KMS-11 (cell line): ENCODE results near the gene DIRAS1.
"Not testable (repeated sequence)": the region's sequence is repeated elsewhere in the genome, so short reads cannot be mapped to it uniquely, and the experiment has no call there.

Experiments
- H2AFZ ChIP-seq: fragments of 200-600 bp; sonication (generic); 2 replicates; pipeline ENCODE4 v1.6.1; 2016; ENCODE audit warnings: antibody characterized with exemption, mixed run types, low read depth
- H3K27ac ChIP-seq: fragments of 200-600 bp; sonication (generic); 2 replicates; pipeline ENCODE4 v1.6.1; 2016; ENCODE audit warnings: mild to moderate bottlenecking, mixed run types
- H3K27me3 ChIP-seq: fragments of 200-600 bp; sonication (generic); 2 replicates; pipeline ENCODE4 v1.6.1; 2017; ENCODE audit warnings: mild to moderate bottlenecking, low read depth, mixed run types, moderate library complexity; ENCODE audit not compliant: insufficient read depth
- H3K36me3 ChIP-seq: fragments of 200-600 bp; sonication (generic); 2 replicates; pipeline ENCODE4 v1.6.1; 2017; ENCODE audit warnings: mild to moderate bottlenecking, mixed run types; ENCODE audit not compliant: insufficient read depth
- H3K4me1 ChIP-seq: fragments of 200-600 bp; sonication (generic); 2 replicates; pipeline ENCODE4 v1.6.1; 2016; ENCODE audit warnings: mild to moderate bottlenecking, low read depth, mixed run types; ENCODE audit not compliant: poor library complexity, severe bottlenecking
- H3K4me2 ChIP-seq: fragments of 200-600 bp; sonication (generic); 2 replicates; pipeline ENCODE4 v1.7.0; 2016; ENCODE audit warnings: mild to moderate bottlenecking, mixed run types
- H3K4me3 ChIP-seq: fragments of 200-600 bp; sonication (generic); IDR thresholded peaks from 2 replicates; pipeline ENCODE4 v1.6.1; 2017; ENCODE audit warnings: low read depth, low read length, mixed read lengths; ENCODE audit not compliant: insufficient read depth
- H3K79me2 ChIP-seq: fragments of 200-600 bp; sonication (generic); 2 replicates; pipeline ENCODE4 v1.6.1; 2016; ENCODE audit warnings: low read depth, mixed run types; ENCODE audit not compliant: insufficient read depth
- H3K9ac ChIP-seq: fragments of 200-600 bp; sonication (generic); 2 replicates; pipeline ENCODE4 v1.6.1; 2016; ENCODE audit warnings: mild to moderate bottlenecking, mixed run types
- H4K20me1 ChIP-seq: fragments of 200-600 bp; sonication (generic); 2 replicates; pipeline ENCODE4 v1.6.1; 2016; ENCODE audit warnings: mild to moderate bottlenecking, mixed run types; ENCODE audit not compliant: insufficient read depth
- TF ChIP-seq, protein P1 (sequence below): fragments of 200-600 bp; sonication (generic); conservative IDR thresholded peaks from 2 replicates; pipeline ENCODE4 v1.6.1; 2017; ENCODE audit warnings: low read depth, mild to moderate bottlenecking, antibody characterized with exemption, low read length, moderate library complexity, mixed read lengths

The DIRAS1 gene

DNA sequence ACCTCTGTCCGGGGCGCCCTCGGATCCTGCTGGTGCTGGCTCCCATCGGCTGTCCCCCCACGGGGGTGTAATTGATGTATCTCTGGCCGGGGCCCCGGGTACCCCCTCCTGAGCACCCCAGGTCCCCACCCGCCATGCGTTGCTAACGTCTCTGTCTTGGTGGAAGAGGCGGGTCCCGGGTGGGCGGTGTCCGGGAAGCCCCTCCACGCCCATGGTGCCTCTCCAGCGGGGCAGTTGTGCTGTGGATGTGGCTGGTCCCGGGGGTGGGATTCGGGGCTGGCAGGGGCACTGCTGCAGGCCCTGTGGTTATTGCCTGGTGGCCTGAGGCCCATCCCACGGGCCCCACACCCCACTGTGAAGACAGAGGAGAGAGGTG is 4.9 kb downstream of the DIRAS1 start:
- H3K4me1 ChIP-seq: no peaks in the 10 kb centered on the region
- H4K20me1 ChIP-seq: no peaks in the 10 kb centered on the region
- H3K27me3 ChIP-seq: 0 out of 2 replicates have a peak, but pooled peaks cover 3% of the 10 kb centered on the region
- no peaks in the 10 kb centered on the region for H3K36me3 ChIP-seq
- no peak overlapping the region for H3K27ac ChIP-seq
- no peak overlapping the region for H3K9ac ChIP-seq
- H3K4me2 ChIP-seq: no peak overlapping the region
- H3K79me2 ChIP-seq: no peaks in the 10 kb centered on the region
- no peak overlapping the region for H2AFZ ChIP-seq
- H3K4me3 ChIP-seq: no peak overlapping the region
- TF ChIP-seq, protein P1, sequence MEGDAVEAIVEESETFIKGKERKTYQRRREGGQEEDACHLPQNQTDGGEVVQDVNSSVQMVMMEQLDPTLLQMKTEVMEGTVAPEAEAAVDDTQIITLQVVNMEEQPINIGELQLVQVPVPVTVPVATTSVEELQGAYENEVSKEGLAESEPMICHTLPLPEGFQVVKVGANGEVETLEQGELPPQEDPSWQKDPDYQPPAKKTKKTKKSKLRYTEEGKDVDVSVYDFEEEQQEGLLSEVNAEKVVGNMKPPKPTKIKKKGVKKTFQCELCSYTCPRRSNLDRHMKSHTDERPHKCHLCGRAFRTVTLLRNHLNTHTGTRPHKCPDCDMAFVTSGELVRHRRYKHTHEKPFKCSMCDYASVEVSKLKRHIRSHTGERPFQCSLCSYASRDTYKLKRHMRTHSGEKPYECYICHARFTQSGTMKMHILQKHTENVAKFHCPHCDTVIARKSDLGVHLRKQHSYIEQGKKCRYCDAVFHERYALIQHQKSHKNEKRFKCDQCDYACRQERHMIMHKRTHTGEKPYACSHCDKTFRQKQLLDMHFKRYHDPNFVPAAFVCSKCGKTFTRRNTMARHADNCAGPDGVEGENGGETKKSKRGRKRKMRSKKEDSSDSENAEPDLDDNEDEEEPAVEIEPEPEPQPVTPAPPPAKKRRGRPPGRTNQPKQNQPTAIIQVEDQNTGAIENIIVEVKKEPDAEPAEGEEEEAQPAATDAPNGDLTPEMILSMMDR: no peak

DNA sequence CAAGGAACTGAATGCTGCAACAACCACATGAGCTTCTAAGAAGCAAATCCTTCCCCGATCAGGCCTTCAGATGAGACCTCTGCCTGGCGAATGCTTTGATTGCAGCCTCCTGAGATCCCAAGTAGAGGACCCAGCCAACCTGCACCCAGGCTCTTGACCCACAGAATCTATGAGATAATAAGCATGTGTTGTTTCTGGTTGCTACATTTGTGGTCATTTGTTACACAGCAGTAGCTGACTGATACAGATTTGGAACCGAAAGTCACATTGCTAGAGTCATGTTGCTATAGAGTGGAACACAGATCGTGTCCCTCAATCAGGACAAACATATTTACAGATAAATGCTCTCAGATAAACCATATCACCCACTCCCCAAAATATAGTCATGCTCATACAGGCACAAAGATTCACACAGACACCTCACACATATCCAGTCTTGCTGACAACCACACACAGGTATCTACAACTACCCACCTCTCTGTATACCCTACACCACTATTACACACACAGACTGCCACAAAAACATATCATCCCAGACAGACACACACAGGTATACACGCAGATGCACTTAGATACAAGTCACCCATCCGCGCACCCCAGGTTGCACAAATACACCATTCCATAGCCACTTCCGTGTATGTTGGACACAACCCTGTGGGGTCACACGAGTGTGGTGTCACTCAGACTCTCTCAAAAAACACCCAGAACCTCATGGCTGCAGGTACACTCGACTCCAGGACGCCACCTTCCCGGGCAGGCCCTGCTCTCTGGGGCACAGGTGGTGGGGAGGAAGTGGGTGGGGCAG is 5.5 kb downstream of the DIRAS1 start:
- Histone ChIP-seq H3K4me2 (no peak overlapping the region), H3K4me1 (no peaks in the 10 kb centered on the region), H3K27ac (no peak overlapping the region), H4K20me1 (no peaks in the 10 kb centered on the region), H3K9ac (no peak overlapping the region), H3K4me3 (no peak overlapping the region), H3K27me3 (0 out of 2 replicates have a peak, but pooled peaks cover 3% of the 10 kb centered on the region), H3K36me3 (no peaks in the 10 kb centered on the region), H3K79me2 (no peaks in the 10 kb centered on the region), H2AFZ (no peak overlapping the region)
- TF ChIP-seq, protein P1: no peak

DNA sequence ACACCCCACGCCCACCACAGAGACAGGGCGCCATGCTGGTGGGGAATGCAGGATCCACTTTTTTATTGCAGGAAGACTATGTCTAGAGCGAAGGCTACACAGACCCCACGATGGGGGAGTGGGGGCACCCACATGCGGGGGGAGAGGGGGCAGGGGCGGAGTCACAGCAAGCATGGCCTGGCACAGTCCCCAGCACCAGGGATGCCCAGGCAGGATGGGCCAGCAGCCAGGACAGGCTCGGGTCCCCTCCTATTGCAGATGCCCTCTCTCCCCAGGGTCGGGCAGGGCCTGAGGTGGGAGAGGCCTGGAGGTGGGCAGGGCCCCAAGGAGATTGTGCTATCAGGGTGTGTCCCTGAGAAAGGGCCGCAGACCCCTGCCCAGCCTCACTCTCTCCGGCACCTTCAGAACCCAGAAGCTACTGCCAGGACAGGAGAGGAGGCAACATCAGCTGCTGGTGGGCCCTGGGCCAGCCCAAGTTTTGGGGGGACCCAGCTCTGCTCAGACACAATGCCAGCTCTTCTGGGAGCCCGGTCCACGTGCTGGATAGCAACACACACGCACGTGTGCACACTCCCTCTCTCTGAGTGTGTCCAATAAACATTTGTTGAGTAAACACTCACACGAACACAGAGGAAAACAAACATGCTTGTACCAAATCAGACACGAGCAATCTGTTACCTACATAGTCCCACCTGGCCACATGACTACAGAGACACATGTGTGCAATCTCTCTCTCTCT is 6.5 kb downstream of the DIRAS1 start:
- Histone ChIP-seq H3K4me3 (no peak overlapping the region), H4K20me1 (no peaks in the 10 kb centered on the region), H3K27me3 (0 out of 2 replicates have a peak, but pooled peaks cover 3% of the 10 kb centered on the region), H3K79me2 (no peaks in the 10 kb centered on the region), H3K27ac (no peak overlapping the region), H3K36me3 (no peaks in the 10 kb centered on the region), H3K4me1 (no peaks in the 10 kb centered on the region), H3K9ac (no peak overlapping the region), H2AFZ (no peak overlapping the region), H3K4me2 (no peak overlapping the region)
- TF ChIP-seq, protein P1: no peak

DNA sequence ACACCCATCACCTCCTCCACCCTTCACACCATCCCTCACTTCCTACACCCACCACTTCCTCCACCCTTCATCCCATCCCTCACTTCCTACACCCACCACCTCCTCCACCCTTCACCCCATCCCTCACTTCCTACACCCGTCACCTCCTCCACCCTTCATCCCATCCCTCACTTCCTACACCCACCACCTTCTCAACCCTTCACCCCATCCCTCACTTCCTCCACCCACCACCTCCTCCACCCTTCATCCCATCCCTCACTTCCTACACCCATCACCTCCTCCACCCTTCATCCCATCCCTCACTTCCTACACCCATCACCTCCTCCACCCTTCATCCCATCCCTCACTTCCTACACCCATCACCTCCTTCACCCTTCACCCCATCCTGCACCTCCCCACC is 7.1 kb downstream of the DIRAS1 start:
- H4K20me1 ChIP-seq, H3K9ac ChIP-seq, H2AFZ ChIP-seq, H3K4me2 ChIP-seq, H3K4me3 ChIP-seq, H3K4me1 ChIP-seq, H3K36me3 ChIP-seq, H3K79me2 ChIP-seq, H3K27ac ChIP-seq, H3K27me3 ChIP-seq: not testable (repeated sequence)

DNA sequence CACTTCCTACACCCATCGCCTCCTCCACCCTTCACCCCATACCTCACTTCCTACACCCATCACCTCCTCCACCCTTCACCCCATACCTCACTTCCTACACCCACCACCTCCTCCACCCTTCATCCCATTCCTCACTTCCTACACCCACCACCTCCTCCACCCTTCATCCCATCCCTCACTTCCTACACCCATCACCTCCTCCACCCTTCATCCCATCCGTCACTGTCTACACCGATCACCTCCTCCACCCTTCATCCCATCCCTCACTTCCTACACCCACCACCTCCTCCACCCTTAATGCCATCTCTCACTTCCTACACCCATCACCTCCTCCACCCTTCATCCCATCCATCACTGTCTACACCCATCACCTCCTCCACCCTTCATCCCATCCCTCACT is 8.0 kb downstream of the DIRAS1 start:
- H3K27ac ChIP-seq, H3K4me2 ChIP-seq, H3K27me3 ChIP-seq, H2AFZ ChIP-seq, H4K20me1 ChIP-seq, H3K4me1 ChIP-seq, H3K36me3 ChIP-seq, H3K9ac ChIP-seq, H3K79me2 ChIP-seq, H3K4me3 ChIP-seq: not testable (repeated sequence)
